ENCODE results near the gene WFDC1.

The WFDC1 gene, protein sequence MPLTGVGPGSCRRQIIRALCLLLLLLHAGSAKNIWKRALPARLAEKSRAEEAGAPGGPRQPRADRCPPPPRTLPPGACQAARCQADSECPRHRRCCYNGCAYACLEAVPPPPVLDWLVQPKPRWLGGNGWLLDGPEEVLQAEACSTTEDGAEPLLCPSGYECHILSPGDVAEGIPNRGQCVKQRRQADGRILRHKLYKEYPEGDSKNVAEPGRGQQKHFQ

DNA sequence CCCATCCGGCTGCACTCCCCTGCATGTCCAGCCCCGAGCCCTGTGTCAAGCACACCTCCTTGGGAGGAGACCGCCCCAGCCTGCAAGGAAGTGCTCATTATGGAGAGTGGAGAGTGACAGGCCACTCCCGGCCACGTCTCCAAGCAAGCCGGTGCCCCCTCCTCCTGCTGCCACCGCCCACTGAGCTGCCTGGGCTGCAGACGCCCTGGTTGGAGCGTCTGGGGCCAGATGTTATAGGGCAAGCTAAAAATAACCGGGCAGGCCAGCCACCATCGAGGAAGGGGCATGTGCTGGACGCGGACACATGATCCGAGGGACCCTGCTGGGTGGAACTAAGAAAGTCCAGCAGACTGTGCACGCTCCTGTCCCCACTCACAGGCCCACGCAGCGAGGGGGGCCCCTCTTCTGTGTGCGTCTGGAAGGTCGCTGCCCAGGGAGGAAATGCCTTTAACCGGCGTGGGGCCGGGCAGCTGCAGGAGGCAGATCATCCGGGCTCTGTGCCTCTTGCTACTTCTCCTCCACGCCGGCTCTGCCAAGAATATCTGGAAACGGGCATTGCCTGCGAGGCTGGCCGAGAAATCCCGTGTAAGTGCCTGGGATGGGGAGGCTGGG is at the start of gene WFDC1:
Gene WFDC1 (plus strand): TSS at position 348 of the 612 bp plus-strand sequence. CDS start 94 bp downstream, at position 442.
- DNase-seq (ENCODE audit: low read depth): peak; percentile 14
- TF ChIP-seq, protein P1, sequence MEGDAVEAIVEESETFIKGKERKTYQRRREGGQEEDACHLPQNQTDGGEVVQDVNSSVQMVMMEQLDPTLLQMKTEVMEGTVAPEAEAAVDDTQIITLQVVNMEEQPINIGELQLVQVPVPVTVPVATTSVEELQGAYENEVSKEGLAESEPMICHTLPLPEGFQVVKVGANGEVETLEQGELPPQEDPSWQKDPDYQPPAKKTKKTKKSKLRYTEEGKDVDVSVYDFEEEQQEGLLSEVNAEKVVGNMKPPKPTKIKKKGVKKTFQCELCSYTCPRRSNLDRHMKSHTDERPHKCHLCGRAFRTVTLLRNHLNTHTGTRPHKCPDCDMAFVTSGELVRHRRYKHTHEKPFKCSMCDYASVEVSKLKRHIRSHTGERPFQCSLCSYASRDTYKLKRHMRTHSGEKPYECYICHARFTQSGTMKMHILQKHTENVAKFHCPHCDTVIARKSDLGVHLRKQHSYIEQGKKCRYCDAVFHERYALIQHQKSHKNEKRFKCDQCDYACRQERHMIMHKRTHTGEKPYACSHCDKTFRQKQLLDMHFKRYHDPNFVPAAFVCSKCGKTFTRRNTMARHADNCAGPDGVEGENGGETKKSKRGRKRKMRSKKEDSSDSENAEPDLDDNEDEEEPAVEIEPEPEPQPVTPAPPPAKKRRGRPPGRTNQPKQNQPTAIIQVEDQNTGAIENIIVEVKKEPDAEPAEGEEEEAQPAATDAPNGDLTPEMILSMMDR (conservative IDR thresholded peaks at IDR 0.05; ENCODE audit: low read depth, low read length): no peak
- peak within 1 kb of the TSS; percentile 22 for H3K4me3 ChIP-seq (ENCODE audit: low read depth, low read length)

DNA sequence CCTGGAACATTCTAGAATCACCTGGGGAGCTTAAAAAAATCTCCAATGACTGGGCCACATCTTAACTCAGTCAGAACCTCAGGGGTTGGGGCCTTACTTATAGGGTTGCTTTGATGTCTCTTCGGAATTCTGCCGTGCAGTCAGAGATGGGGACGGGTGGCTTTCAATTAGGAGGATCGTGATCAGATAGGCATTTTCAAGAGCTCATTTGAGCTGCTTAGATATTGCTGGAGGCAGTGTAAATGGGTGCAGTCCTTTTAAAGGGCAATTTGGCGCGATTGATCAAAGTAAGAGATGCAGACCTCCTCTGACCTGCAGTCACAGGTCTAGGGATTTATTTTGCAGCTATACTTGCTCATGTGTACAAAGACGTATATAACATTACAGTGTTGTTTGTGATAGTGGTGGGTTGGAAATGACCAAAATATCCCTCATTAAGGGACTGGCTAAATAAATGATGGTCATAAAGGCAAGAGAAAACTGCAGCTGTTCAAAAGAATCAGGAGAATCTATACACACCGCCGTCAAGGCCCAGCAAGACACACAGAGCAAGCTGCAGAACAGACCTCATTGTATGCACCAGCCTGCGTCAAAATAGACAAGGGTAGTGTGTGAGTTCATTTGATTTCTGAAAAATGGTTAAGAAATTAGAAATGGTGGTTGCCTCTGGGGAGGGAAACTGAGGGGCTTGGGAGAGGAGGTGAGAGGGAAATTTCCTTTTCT is 48.6 kb upstream of the WFDC1 start:
- DNase-seq (ENCODE audit: low read depth): no peak
- TF ChIP-seq, protein P1 (conservative IDR thresholded peaks at IDR 0.05; ENCODE audit: low read depth, low read length): no peak
- H3K4me3 ChIP-seq (ENCODE audit: low read depth, low read length): no peak overlapping the region

DNA sequence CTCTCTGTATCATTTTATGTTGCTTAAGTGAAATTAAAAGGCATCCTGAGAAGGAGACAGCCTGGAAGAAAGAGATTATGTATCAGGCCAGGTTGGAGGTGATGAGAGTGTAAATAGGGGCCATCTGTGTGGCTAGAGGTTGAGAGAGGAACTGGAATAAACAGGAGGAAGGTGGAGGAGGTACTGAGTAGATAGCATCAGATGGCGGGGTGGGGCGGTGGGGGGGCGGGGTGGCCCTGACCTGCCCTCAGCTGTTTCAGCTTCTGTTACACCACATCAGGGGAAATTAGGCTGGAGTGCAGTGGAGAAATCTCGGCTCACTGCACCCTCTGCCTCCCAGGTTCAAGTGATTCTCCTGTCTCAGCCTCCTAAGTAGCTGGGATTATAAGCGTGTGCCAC is 48.0 kb upstream of the WFDC1 start:
- H3K4me3 ChIP-seq (ENCODE audit: low read depth, low read length): no peak overlapping the region
- TF ChIP-seq, protein P1 (conservative IDR thresholded peaks at IDR 0.05; ENCODE audit: low read depth, low read length): no peak

DNA sequence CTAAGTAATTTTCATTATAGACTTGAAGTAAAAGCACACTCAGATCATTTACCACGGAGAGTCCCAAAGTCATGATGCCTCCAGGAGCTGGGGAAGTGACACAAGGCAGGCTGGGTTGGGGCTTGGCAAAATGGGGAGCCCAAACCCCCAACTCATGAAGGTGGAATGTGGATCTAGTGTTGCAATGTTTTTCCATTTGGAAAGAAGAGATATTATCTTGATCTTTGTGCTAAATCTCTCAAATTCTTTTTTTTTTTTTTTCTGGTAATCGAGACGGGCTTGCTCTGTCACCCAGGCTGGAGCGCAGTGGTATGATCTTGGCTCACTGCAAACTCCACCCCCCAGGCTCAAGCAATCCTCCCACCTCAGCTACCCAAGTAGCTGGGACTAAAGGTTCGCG is 47.3 kb upstream of the WFDC1 start:
- no peak for DNase-seq (ENCODE audit: low read depth)
- H3K4me3 ChIP-seq (ENCODE audit: low read depth, low read length): no peak overlapping the region
- TF ChIP-seq, protein P1 (conservative IDR thresholded peaks at IDR 0.05; ENCODE audit: low read depth, low read length): no peak

More for the DNA sequence above, 48.0 kb upstream of the WFDC1 start:
- no peak for DNase-seq (ENCODE audit: low read depth)

DNA sequence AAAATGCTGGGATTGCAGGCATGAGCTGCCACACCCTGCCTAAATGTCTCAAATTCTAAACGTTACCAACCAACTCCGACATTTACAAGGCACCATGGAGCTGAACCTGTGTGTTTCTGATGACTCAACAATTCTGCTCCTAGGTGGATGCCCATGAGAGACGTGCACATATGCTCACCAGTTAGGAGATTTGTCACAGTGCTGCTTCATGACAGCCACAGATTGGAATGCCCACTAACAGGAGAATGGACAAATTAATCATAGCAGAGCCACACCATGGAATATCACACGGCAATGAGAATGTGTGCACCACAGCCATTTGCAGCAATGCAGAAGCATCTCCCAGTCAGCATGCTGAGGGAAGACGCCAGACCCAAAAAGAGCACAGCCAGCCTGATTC is 46.8 kb upstream of the WFDC1 start:
- no peak overlapping the region for H3K4me3 ChIP-seq (ENCODE audit: low read depth, low read length)
- DNase-seq (ENCODE audit: low read depth): no peak
- TF ChIP-seq, protein P1 (conservative IDR thresholded peaks at IDR 0.05; ENCODE audit: low read depth, low read length): no peak

DNA sequence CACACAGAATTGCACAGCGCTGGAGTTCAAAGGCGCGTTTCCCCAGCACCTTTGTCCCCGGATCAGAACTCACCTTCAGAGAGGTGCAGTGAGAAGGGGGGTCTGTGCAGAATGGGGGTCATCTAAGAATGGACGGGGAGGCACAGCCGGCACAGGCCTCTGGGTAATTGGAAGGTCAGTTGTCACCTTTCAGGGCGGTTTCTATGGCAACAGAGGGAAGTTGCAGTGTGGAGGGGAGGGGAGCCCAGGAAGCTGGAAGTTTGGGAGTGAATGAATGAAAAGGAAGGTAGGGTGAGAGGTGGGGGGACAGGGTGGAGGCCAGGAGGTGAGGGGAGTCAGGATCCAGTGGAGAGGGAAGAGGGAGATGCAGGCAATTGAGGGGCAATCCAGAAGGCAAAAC is 42.5 kb upstream of the WFDC1 start:
- no peak for DNase-seq (ENCODE audit: low read depth)
- TF ChIP-seq, protein P1 (conservative IDR thresholded peaks at IDR 0.05; ENCODE audit: low read depth, low read length): no peak

More for the DNA sequence above, 42.5 kb upstream of the WFDC1 start:
- no peak overlapping the region for H3K4me3 ChIP-seq (ENCODE audit: low read depth, low read length)
